Hepatocyte (in vitro differentiated cells): ENCODE data around the gene GPX7. TPM values are rescaled to one million over a fixed set of nuclear protein-coding genes. Genes with fewer than 3 reads are reported as not detected.

Experiments
- DNase-seq: peaks from one replicate; pipeline ENCODE4 v3.0.0-alpha.2; 2016; ENCODE audit warnings: low spot score
- H2AFZ ChIP-seq: fragments of 200-600 bp; sonication (generic); 2 replicates; pipeline ENCODE4 v1.6.0; 2016; ENCODE audit warnings: antibody characterized with exemption, mild to moderate bottlenecking
- H3K27ac ChIP-seq: fragments of 200-600 bp; sonication (generic); 2 replicates; pipeline ENCODE4 v1.5.1; 2016; ENCODE audit warnings: mild to moderate bottlenecking
- H3K27me3 ChIP-seq: fragments of 200-600 bp; sonication (generic); 2 replicates; pipeline ENCODE4 v1.6.1; 2016
- H3K36me3 ChIP-seq: fragments of 200-600 bp; sonication (generic); replicated peaks from 2 replicates; pipeline ENCODE4 v1.5.1; 2016; ENCODE audit warnings: low read depth; ENCODE audit not compliant: insufficient read depth
- H3K4me1 ChIP-seq: fragments of 200-600 bp; sonication (generic); 2 replicates; pipeline ENCODE4 v1.5.1; 2016; ENCODE audit warnings: mild to moderate bottlenecking, moderate library complexity; ENCODE audit not compliant: insufficient read depth
- H3K4me2 ChIP-seq: fragments of 200-600 bp; sonication (generic); 2 replicates; pipeline ENCODE4 v1.6.0; 2016
- H3K4me3 ChIP-seq: fragments of 200-600 bp; sonication (generic); 2 replicates; pipeline ENCODE4 v1.5.1; 2016; ENCODE audit warnings: mild to moderate bottlenecking
- H3K79me2 ChIP-seq: fragments of 200-600 bp; sonication (generic); 2 replicates; pipeline ENCODE4 v1.6.0; 2017; ENCODE audit warnings: mild to moderate bottlenecking
- H3K9me2 ChIP-seq: fragments of 200-600 bp; sonication (generic); replicated peaks from 2 replicates; pipeline ENCODE4 v1.6.0; 2017; ENCODE audit warnings: mild to moderate bottlenecking; ENCODE audit not compliant: insufficient read depth
- H3K9me3 ChIP-seq: fragments of 200-600 bp; sonication (generic); 2 replicates; pipeline ENCODE4 v1.5.1; 2016; ENCODE audit warnings: low read depth, mild to moderate bottlenecking
- H4K20me1 ChIP-seq: fragments of 200-600 bp; sonication (generic); 2 replicates; pipeline ENCODE4 v1.6.0; 2016; ENCODE audit warnings: mild to moderate bottlenecking; ENCODE audit not compliant: insufficient read depth, poor library complexity, severe bottlenecking
- EZH2 ChIP-seq: fragments of 200-600 bp; sonication (generic); IDR thresholded peaks from 2 replicates; pipeline ENCODE4 v1.6.1; 2016; ENCODE audit warnings: antibody characterized with exemption, mild to moderate bottlenecking, borderline replicate concordance
- EZH2phosphoT487 ChIP-seq: fragments of 200-600 bp; sonication (generic); IDR thresholded peaks from one replicate; pipeline ENCODE4 v1.6.1; 2018; ENCODE audit warnings: antibody characterized with exemption, mild to moderate bottlenecking, low read depth, moderate library complexity; ENCODE audit not compliant: unreplicated experiment, severe bottlenecking
- WGBS: methylation state at CpG from one replicate; pipeline ENCODE4 v1.1.6; 2016; ENCODE audit warnings: low lambda C conversion rate; ENCODE audit errors: missing lambda C conversion rate; 5-methylcytosine and 5-hydroxymethylcytosine counted together
- polyA plus RNA-seq: library from polyadenylated mRNA; unstranded; fragments of >200 nt; fragmentation: Nextera tagmentation; extraction: Ambion mirVana; gene quantifications from 2 replicates; pipeline ENCODE4 v1.2.1, GENCODE V29; 2016
- total RNA-seq: library from RNA; depleted of rRNA; stranded (reverse); fragments of >200 nt; gene quantifications from 2 replicates; pipeline ENCODE4 v1.2.3, GENCODE V29; 2014
- TF ChIP-seq, protein P1 (sequence below): fragments of 200-600 bp; sonication (generic); IDR thresholded peaks from 2 replicates; pipeline ENCODE4 v1.5.1; 2016; ENCODE audit warnings: antibody characterized with exemption, mild to moderate bottlenecking; ENCODE audit not compliant: poor library complexity

The GPX7 gene
- total and polyA plus RNA-seq, 2 experiments from 2014 or later, result 56.4 to 78.9 TPM

DNA sequence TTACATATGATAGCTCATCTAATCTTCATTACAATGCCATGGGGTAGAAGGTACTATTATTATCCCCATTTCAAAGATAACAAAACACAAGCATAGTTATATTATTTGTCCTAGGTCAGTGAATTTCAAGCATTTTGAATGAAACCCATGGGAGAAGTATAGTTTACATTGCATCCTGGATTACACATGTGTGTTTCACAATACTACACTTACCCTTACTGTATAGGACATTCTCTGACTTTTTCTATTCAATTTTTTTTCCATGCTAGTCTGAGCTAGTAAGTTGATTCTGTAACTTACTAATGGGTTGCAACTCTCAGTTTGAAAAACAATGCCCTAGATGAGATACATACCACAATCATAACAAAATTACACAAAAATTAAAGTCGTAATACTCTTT, 8.7 kb upstream of the GPX7 start:
- H4K20me1 ChIP-seq, result no peaks in the 10 kb centered on the region
- no peaks in the 10 kb centered on the region for H3K79me2 ChIP-seq
- no peak overlapping the region for H3K27ac ChIP-seq
- H3K9me3 ChIP-seq, result no peaks in the 10 kb centered on the region
- H3K9me2 ChIP-seq, result no peaks in the 10 kb centered on the region
- no peak for TF ChIP-seq EZH2phosphoT487
- no peak for TF ChIP-seq EZH2
- TF ChIP-seq, protein P1, sequence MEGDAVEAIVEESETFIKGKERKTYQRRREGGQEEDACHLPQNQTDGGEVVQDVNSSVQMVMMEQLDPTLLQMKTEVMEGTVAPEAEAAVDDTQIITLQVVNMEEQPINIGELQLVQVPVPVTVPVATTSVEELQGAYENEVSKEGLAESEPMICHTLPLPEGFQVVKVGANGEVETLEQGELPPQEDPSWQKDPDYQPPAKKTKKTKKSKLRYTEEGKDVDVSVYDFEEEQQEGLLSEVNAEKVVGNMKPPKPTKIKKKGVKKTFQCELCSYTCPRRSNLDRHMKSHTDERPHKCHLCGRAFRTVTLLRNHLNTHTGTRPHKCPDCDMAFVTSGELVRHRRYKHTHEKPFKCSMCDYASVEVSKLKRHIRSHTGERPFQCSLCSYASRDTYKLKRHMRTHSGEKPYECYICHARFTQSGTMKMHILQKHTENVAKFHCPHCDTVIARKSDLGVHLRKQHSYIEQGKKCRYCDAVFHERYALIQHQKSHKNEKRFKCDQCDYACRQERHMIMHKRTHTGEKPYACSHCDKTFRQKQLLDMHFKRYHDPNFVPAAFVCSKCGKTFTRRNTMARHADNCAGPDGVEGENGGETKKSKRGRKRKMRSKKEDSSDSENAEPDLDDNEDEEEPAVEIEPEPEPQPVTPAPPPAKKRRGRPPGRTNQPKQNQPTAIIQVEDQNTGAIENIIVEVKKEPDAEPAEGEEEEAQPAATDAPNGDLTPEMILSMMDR, result no peak
- no peaks in the 10 kb centered on the region for H3K27me3 ChIP-seq
- H2AFZ ChIP-seq, result no peak overlapping the region
- no peak overlapping the region for H3K4me3 ChIP-seq
- no peak for DNase-seq
- no peaks in the 10 kb centered on the region for H3K36me3 ChIP-seq
- H3K4me1 ChIP-seq, result no peaks in the 10 kb centered on the region
- WGBS, result 91% methylated on average over 1 of the region's 1 CpG
- no peak overlapping the region for H3K4me2 ChIP-seq

DNA sequence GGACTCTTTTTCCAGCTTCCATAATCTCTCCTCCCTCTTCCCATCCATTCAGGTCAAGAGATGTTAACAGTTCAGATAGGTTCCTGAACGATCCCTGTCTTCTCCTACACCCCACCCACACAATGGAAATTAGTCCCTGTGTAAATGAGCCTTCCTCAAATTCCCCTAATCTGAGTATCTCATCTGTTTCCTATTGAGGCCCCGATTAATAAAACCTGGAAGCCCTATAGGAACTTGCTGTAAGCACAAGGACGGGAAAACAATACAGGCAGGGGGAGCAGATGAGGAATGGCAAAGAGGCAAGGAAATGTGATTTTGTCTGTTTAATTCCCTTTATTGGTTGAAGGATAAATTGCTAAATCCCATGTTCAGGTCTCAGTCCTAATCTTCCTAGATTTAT, 7.1 kb upstream of the GPX7 start:
- 41% methylated on average over 3 of the region's 3 CpGs for WGBS
- Histone ChIP-seq H3K4me2 (no peak overlapping the region), H3K27me3 (no peaks in the 10 kb centered on the region), H3K27ac (no peak overlapping the region), H3K4me1 (no peaks in the 10 kb centered on the region), H3K9me3 (no peaks in the 10 kb centered on the region), H3K79me2 (no peaks in the 10 kb centered on the region), H2AFZ (no peak overlapping the region), H3K36me3 (no peaks in the 10 kb centered on the region), H4K20me1 (no peaks in the 10 kb centered on the region), H3K9me2 (no peaks in the 10 kb centered on the region), H3K4me3 (no peak overlapping the region)
- no peak for DNase-seq
- TF ChIP-seq EZH2 (no peak), EZH2phosphoT487 (no peak)
- TF ChIP-seq, protein P1, result no peak

DNA sequence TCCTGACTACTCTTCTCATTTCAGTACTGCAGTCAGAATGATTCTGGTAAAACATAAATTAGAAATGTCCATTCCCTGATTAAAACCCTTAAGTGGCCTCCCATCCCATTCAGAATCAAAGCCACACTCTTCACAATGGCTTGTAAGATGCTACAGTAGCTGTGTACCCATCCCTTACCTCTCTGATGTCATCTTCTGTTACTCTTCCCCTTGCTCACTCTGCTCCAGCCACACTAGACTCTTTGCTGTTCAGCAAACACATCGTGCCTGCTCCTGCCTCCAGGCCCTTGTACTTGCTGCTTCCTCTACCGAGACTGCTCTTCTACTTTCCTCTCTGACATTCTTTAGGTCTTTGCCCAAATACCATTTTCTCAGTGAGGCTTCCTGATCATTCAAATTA, 4.3 kb upstream of the GPX7 start:
- no peak overlapping the region for H3K27ac ChIP-seq
- H3K27me3 ChIP-seq, result no peaks in the 10 kb centered on the region
- H3K4me2 ChIP-seq, result no peak overlapping the region
- H3K4me1 ChIP-seq, result peaks cover 10% of the 10 kb centered on the region
- DNase-seq, result no peak
- TF ChIP-seq EZH2phosphoT487 (no peak), EZH2 (no peak)
- TF ChIP-seq, protein P1, result no peak
- WGBS, result 57% methylated on average over 2 of the region's 2 CpGs
- H3K9me2 ChIP-seq, result no peaks in the 10 kb centered on the region
- H3K4me3 ChIP-seq, result no peak overlapping the region
- H3K79me2 ChIP-seq, result peaks cover 11% of the 10 kb centered on the region
- H3K36me3 ChIP-seq, result no peaks in the 10 kb centered on the region
- no peak overlapping the region for H2AFZ ChIP-seq
- H4K20me1 ChIP-seq, result no peaks in the 10 kb centered on the region
- no peaks in the 10 kb centered on the region for H3K9me3 ChIP-seq

DNA sequence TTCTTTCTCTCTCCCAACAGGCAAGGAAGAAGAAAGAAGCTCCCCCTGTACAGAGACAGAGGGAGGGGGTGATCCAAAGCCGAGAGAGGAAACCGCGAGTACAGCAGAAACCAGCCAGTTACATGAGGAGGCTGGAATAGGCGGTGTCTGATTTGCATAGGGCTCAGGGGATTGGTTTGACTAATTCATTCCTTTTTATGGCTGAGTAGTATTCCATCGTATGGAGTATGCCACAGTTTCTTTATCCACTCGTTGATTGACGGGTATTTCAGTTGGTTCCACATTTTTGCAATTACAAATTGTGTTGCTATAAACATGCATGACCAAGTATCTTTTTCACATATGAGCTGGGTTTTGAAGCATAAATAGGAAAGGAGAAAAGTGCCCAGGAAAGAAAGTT, 3.4 kb upstream of the GPX7 start:
- Histone ChIP-seq H3K36me3 (no peaks in the 10 kb centered on the region), H3K79me2 (peaks cover 11% of the 10 kb centered on the region), H3K4me2 (no peak overlapping the region), H3K4me1 (peaks cover 18% of the 10 kb centered on the region), H3K27ac (no peak overlapping the region), H3K27me3 (no peaks in the 10 kb centered on the region), H4K20me1 (no peaks in the 10 kb centered on the region), H2AFZ (no peak overlapping the region), H3K9me3 (no peaks in the 10 kb centered on the region), H3K9me2 (no peaks in the 10 kb centered on the region), H3K4me3 (no peak overlapping the region)
- no peak for DNase-seq
- WGBS, result 96% methylated on average over 7 of the region's 7 CpGs
- TF ChIP-seq EZH2phosphoT487 (no peak), EZH2 (no peak)
- TF ChIP-seq, protein P1, result no peak
